Superior temporal gyrus (tissue), 1 donor: ENCODE data around the gene TAX1BP3.
A peak's percentile ranks its signal among the peaks of the same experiment; 100 is the strongest.
"Not testable (repeated sequence)": the region's sequence is repeated elsewhere in the genome, so short reads cannot be mapped to it uniquely, and the experiment has no call there.

Experiments
- DNase-seq: peaks from one replicate; pipeline ENCODE4 v3.0.0-alpha.2; 2016; ENCODE audit errors: extremely low spot score

The TAX1BP3 gene

GRCh38 chr17:3668279-3669084 lies at the start of gene TAX1BP3, which contains the start of gene EMC6:
TSS of gene TAX1BP3 (minus strand) at chr17:3668578. CDS start at chr17:3668526, 52 bp downstream.
TSS of gene EMC6 (plus strand) at chr17:3668812. CDS start at chr17:3669147, 335 bp downstream.
- peak; percentile 98 for DNase-seq

GRCh38 chr17:3715296-3715695 lies 46.9 kb upstream of the TAX1BP3 start:
- DNase-seq, result no peak

- no peak for DNase-seq
Observed at GRCh38 chr17:3712811-3713463, 44.6 kb upstream of the TAX1BP3 start.

- no peak for DNase-seq
Observed at GRCh38 chr17:3710951-3711383, 42.6 kb upstream of the TAX1BP3 start.

- no peak for DNase-seq
Observed at GRCh38 chr17:3708366-3708765, 40.0 kb upstream of the TAX1BP3 start.

GRCh38 chr17:3705718-3705984 lies 37.3 kb upstream of the TAX1BP3 start:
- not testable (repeated sequence) for DNase-seq

GRCh38 chr17:3704931-3705717 lies 36.7 kb upstream of the TAX1BP3 start:
- DNase-seq, result no peak

- not testable (repeated sequence) for DNase-seq
Observed at GRCh38 chr17:3702041-3702539, 33.7 kb upstream of the TAX1BP3 start.

GRCh38 chr17:3699951-3700350 lies 31.6 kb upstream of the TAX1BP3 start:
- no peak for DNase-seq

- DNase-seq, result no peak
Observed at GRCh38 chr17:3698139-3698538, 29.8 kb upstream of the TAX1BP3 start.

GRCh38 chr17:3697103-3697476 lies 28.7 kb upstream of the TAX1BP3 start:
- DNase-seq, result no peak

GRCh38 chr17:3695723-3696411 lies 27.5 kb upstream of the TAX1BP3 start, which contains the start of gene P2RX5:
TSS of gene P2RX5 (minus strand) at chr17:3696155. CDS start at chr17:3696005, 150 bp downstream.
- no peak for DNase-seq

GRCh38 chr17:3695129-3695722 lies 26.8 kb upstream of the TAX1BP3 start:
- no peak for DNase-seq

GRCh38 chr17:3693829-3694231 lies 25.5 kb upstream of the TAX1BP3 start:
- DNase-seq, result no peak

- no peak for DNase-seq
Observed at GRCh38 chr17:3693141-3693540, 24.8 kb upstream of the TAX1BP3 start.

- DNase-seq, result no peak
Observed at GRCh38 chr17:3692346-3692745, 24.0 kb upstream of the TAX1BP3 start.

GRCh38 chr17:3691617-3692067 lies 23.3 kb upstream of the TAX1BP3 start:
- no peak for DNase-seq

GRCh38 chr17:3690094-3690715 lies 21.8 kb upstream of the TAX1BP3 start:
- DNase-seq, result no peak

- no peak for DNase-seq
Observed at GRCh38 chr17:3689262-3690093, 21.1 kb upstream of the TAX1BP3 start.

- DNase-seq, result no peak
Observed at GRCh38 chr17:3688852-3689261, 20.5 kb upstream of the TAX1BP3 start.
